MM.1S (cell line): Measurements from ENCODE around the gene SUSD1.

ENCODE experiments used
- DNase-seq: peaks from one replicate; pipeline ENCODE4 v3.0.0-alpha.2; 2015
- H2AFZ ChIP-seq: fragments of 300-600 bp; sonication (generic); 2 replicates; pipeline ENCODE4 v1.6.0; 2016; ENCODE audit warnings: antibody characterized with exemption, low read length
- H3F3A ChIP-seq: fragments of 300-600 bp; sonication (generic); 2 replicates; pipeline ENCODE4 v1.6.1; 2016; ENCODE audit warnings: mild to moderate bottlenecking, antibody characterized with exemption, low read length, moderate library complexity, mixed read lengths; ENCODE audit not compliant: insufficient read depth
- H3K27ac ChIP-seq: fragments of 300-600 bp; sonication (generic); 2 replicates; pipeline ENCODE4 v1.5.1; 2016; ENCODE audit warnings: mild to moderate bottlenecking, low read length
- H3K27me3 ChIP-seq: fragments of 300-600 bp; sonication (generic); replicated peaks from 2 replicates; pipeline ENCODE4 v1.6.0; 2016; ENCODE audit warnings: low read length; ENCODE audit not compliant: insufficient read depth
- H3K36me3 ChIP-seq: fragments of 300-600 bp; sonication (generic); replicated peaks from 2 replicates; pipeline ENCODE4 v1.6.1; 2016; ENCODE audit warnings: mild to moderate bottlenecking, low read length, mixed read lengths; ENCODE audit not compliant: insufficient read depth
- H3K4me1 ChIP-seq: fragments of 300-600 bp; sonication (generic); 2 replicates; pipeline ENCODE4 v1.6.1; 2016; ENCODE audit warnings: low read length, mixed read lengths
- H3K4me2 ChIP-seq: fragments of 300-600 bp; sonication (generic); 2 replicates; pipeline ENCODE4 v1.6.0; 2016; ENCODE audit warnings: low read depth, low read length
- H3K4me3 ChIP-seq: fragments of 300-600 bp; sonication (generic); 2 replicates; pipeline ENCODE4 v1.5.1; 2016; ENCODE audit warnings: low read length, mixed read lengths
- H3K79me2 ChIP-seq: fragments of 300-600 bp; sonication (generic); 2 replicates; pipeline ENCODE4 v1.6.1; 2016; ENCODE audit warnings: mixed run types, low read length, mixed read lengths
- H3K9ac ChIP-seq: fragments of 300-600 bp; sonication (generic); 2 replicates; pipeline ENCODE4 v1.6.1; 2016; ENCODE audit warnings: low read length, mixed read lengths
- H3K9me2 ChIP-seq: fragments of 300-600 bp; sonication (generic); replicated peaks from 2 replicates; pipeline ENCODE4 v1.6.1; 2016; ENCODE audit warnings: mild to moderate bottlenecking, low read length, mixed read lengths; ENCODE audit not compliant: insufficient read depth
- H3K9me3 ChIP-seq: fragments of 300-600 bp; sonication (generic); replicated peaks from 2 replicates; pipeline ENCODE4 v1.6.1; 2016; ENCODE audit warnings: mild to moderate bottlenecking, low read length, mixed read lengths; ENCODE audit not compliant: insufficient read depth
- H4K20me1 ChIP-seq: fragments of 300-600 bp; sonication (generic); 2 replicates; pipeline ENCODE4 v1.6.1; 2016; ENCODE audit warnings: mild to moderate bottlenecking, low read length, moderate library complexity, mixed read lengths; ENCODE audit not compliant: insufficient read depth
- CTCF ChIP-seq: fragments of 300-600 bp; sonication (generic); IDR thresholded peaks from 2 replicates; pipeline ENCODE4 v1.5.1; 2016; ENCODE audit warnings: antibody characterized with exemption, low read length, mixed read lengths
- EZH2 ChIP-seq: fragments of 300-600 bp; sonication (generic); optimal IDR thresholded peaks from 2 replicates; pipeline ENCODE3; 2017; ENCODE audit warnings: low read depth, mild to moderate bottlenecking, antibody characterized with exemption, low read length, mixed read lengths
- EZH2phosphoT487 ChIP-seq: fragments of 300-600 bp; sonication (generic); IDR thresholded peaks from 2 replicates; pipeline ENCODE4 v1.6.1; 2018; ENCODE audit warnings: antibody characterized with exemption, low read length

SUSD1 gene

DNA sequence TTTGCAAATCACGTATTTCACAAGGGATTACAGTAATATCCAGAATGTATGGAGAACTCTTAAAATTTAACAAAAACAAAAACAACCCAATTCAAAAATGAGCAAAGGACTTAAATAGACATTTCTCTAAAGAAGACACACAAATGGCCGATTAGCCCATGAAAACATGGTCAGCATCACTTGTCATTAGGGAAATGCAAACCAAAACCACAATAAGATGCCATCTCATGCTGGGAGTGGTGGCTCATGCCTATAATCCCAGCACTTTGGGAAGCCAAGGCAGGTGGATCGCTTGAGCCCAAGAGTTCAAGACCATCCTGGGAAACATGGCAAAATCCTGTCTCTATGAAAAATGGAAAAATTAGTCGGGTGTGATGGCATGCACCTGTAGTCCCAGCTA, 120.2 kb downstream of the SUSD1 start:
- no peak overlapping the region for H3K4me2 ChIP-seq
- H4K20me1 ChIP-seq, result no peaks in the 10 kb centered on the region
- H2AFZ ChIP-seq, result no peak overlapping the region
- H3K27me3 ChIP-seq, result no peaks in the 10 kb centered on the region
- no peak overlapping the region for H3K9ac ChIP-seq
- H3K36me3 ChIP-seq, result no peaks in the 10 kb centered on the region
- TF ChIP-seq EZH2, result no peak
- no peak for TF ChIP-seq EZH2phosphoT487
- TF ChIP-seq CTCF, result no peak
- H3K27ac ChIP-seq, result no peak overlapping the region
- H3K79me2 ChIP-seq, result no peaks in the 10 kb centered on the region
- no peaks in the 10 kb centered on the region for H3K9me2 ChIP-seq
- H3K4me3 ChIP-seq, result no peak overlapping the region
- no peaks in the 10 kb centered on the region for H3K9me3 ChIP-seq
- no peaks in the 10 kb centered on the region; the same call in 1 of the 2 replicates for H3F3A ChIP-seq
- peaks cover 10% of the 10 kb centered on the region for H3K4me1 ChIP-seq
- no peak for DNase-seq

DNA sequence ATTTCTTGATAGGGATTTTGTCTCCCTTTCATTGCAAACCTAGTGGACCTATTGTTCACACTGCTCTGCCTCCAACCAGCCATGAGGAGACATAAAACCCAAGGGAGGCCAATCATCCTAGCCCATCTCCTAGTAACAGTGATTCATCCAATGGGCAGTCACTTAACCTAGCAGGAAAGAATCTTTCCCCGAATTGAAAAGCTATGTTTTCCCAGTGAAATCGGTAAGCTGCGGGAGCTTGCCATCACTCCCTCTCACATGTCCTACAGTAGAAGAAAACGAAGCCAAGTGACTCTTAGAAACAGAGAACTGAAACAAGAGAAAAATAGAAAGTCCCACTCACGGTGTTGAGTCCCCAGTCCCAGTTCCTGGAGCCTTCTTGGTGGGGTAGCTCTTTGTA, 123.3 kb downstream of the SUSD1 start:
- Histone ChIP-seq H2AFZ (no peak overlapping the region), H3K9me2 (no peaks in the 10 kb centered on the region), H3K27me3 (no peaks in the 10 kb centered on the region), H3K4me3 (no peak overlapping the region), H3K4me1 (peaks cover 12% of the 10 kb centered on the region), H3F3A (no peaks in the 10 kb centered on the region; the same call in 1 of the 2 replicates), H3K9ac (no peak overlapping the region), H3K27ac (no peak overlapping the region), H3K36me3 (no peaks in the 10 kb centered on the region), H3K79me2 (no peaks in the 10 kb centered on the region), H4K20me1 (no peaks in the 10 kb centered on the region), H3K4me2 (peak overlapping the region; percentile 44; the same call in 1 of the 2 replicates), H3K9me3 (no peaks in the 10 kb centered on the region)
- TF ChIP-seq EZH2phosphoT487 (no peak), EZH2 (no peak), CTCF (no peak)
- DNase-seq, result no peak

GRCh38 chr9:112050544-112051475, 124.3 kb downstream of the SUSD1 start:
- Histone ChIP-seq H3K9me3 (no peaks in the 10 kb centered on the region), H3K9me2 (no peaks in the 10 kb centered on the region), H3K4me3 (no peak overlapping the region), H3K27me3 (no peaks in the 10 kb centered on the region), H3K27ac (no peak overlapping the region), H3K79me2 (no peaks in the 10 kb centered on the region), H2AFZ (no peak overlapping the region), H3K9ac (no peak overlapping the region), H3K36me3 (no peaks in the 10 kb centered on the region), H3K4me2 (no peak overlapping the region), H3K4me1 (peaks cover 12% of the 10 kb centered on the region), H4K20me1 (no peaks in the 10 kb centered on the region), H3F3A (no peaks in the 10 kb centered on the region; the same call in 1 of the 2 replicates)
- no peak for DNase-seq
- TF ChIP-seq EZH2phosphoT487, result no peak
- TF ChIP-seq CTCF, result no peak
- no peak for TF ChIP-seq EZH2
